Effector CD4-positive, alpha-beta T cell (primary cell): ENCODE measurements around the gene MINAR1.

Experiments
- DNase-seq: peaks from one replicate; pipeline ENCODE4 v3.0.0-alpha.2; 2020

MINAR1 gene

GRCh38 chr15:79432345-79433275 lies 474 bp downstream of the MINAR1 start:
- DNase-seq = no peak

- no peak for DNase-seq
Measured at GRCh38 chr15:79433276-79433990, 1.3 kb downstream of the MINAR1 start.

- no peak for DNase-seq
Measured at GRCh38 chr15:79434361-79434760, 2.2 kb downstream of the MINAR1 start.

GRCh38 chr15:79436037-79436780 lies 4.1 kb downstream of the MINAR1 start:
- DNase-seq = no peak

DNA sequence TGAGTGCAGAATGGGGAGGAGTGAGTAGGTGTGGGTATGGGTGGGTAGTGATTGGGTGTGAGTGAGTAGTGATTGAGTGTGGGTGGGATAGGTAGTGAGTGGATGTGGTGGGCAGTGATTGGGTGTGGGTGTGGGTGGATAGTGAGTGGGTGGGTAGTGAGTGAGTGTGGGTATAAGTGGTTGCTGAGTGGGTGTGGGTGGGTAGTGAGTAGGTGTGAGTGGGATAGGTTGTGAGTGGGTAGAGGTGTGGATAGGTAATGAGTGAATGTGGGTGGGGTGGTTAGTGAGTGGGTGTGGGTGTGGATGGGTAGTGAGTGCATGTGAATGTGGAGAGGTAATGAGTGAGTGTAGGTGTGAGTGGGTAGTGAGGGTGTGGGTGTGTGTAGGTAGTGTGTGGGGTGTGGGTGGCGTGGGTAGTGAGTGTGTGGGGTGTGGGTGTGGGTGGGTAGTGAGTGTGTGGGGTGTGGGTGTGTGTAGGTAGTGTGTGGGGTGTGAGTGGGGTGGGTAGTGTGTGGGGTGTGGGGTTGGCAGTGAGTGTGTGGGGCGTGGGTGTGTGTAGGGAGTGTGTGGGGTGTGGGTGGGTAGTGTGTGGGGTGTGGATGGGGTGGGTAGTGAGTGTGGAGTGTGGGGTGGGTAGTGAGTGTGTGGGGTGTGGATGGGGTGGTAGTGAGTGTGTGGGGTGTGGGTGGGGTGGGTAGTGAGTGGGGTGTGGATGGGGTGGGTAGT lies 5.3 kb downstream of the MINAR1 start:
- no peak for DNase-seq

DNA sequence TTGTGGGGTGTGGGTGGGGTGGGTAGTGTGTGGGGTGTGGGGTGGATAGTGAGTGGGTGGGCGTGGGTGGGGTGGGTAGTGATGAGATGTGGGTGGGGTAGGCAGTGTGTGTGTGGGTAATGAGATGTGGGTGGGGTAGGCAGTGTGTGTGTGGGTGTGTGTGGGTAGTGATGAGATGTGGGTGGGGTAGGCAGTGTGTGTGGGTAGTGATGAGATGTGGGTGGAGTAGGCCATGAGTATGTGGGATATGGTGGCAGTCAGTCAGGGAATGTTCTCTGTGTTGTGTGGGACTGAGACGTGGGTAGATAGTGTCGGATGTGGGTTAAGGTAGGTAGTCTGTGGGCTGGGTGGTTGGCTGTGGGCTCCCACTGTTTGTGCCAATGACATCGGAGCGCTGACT lies 7.1 kb downstream of the MINAR1 start:
- DNase-seq = no peak

DNA sequence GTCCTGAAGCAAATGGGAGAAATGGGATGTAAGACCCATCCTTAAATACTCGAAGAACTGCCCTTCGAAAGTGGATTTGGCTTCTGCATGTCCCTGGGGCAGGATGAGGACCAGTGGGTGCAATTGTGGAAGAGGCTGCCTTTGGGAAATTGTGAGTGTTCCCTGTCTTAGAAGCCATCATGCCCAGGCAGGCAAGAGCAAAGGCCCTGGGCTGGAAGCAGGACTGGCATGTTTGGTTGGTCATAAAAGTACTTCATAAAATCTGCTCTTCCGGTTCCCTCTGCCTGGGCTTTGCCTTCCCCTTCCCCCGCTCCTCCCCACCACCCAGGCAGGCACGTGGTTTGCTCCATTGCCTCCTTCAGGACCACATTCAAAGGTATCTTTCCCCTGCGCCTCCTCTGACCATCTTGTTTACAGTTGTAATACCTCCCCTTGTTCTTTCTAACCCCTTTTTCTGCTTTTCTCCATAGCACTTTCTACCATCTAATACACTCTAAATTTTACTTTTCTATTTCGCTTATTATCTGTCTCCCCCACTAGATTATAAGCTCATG lies 8.3 kb downstream of the MINAR1 start:
- DNase-seq = no peak

- no peak for DNase-seq
Measured at GRCh38 chr15:79442911-79443310, 10.8 kb downstream of the MINAR1 start.

- no peak for DNase-seq
Measured at GRCh38 chr15:79447060-79447459, 14.9 kb downstream of the MINAR1 start.

DNA sequence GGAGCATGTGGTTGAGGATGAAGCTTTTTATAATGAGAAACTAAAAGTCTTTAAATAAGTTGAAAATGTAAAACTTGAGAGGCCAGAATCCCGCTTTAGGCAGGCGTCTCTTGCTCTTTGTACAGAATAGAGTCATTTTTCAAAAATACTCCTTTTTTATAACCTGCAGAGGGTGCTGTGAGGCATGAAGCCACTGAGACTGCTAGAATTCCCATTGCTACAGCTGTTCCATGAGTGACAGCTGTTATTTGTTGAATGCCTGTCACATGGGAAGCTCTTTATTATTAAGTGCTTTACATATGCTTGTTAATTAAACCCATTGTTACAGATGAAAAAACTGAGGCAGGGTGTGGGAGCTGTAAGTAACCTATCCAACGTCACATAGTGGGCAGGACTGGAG lies 18.5 kb downstream of the MINAR1 start:
- no peak for DNase-seq

DNA sequence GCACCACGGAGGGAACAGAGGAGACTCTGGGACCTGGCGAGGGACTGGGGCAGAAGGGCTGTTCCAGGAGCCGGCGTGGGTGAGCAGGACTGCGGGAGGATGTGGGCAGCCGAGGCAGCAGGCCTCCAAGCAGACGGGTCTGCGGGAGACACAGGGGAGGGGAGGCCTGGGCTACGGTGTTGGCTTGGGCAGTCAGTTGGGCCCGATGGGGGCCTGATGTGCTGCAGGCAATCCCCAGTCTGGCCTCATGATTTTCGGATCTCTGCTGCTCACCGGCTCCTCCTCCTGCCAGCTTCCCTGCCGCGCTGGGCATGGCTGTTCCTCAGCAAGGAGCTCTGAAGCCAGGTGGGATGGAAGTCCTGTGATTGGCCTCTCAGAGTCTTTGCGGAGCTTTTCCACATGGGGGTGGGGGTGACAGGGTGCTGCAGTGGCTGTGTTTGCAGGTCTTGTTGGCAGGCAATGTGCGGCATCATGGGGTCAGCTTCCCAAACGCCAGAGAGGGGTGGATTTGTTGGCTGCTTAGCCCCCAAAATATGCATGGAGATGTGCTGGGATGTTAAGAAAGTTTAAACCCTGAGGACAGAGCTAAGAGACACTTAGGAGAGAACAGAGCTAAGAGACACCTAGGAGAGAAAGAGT lies 19.3 kb downstream of the MINAR1 start:
- no peak for DNase-seq

DNA sequence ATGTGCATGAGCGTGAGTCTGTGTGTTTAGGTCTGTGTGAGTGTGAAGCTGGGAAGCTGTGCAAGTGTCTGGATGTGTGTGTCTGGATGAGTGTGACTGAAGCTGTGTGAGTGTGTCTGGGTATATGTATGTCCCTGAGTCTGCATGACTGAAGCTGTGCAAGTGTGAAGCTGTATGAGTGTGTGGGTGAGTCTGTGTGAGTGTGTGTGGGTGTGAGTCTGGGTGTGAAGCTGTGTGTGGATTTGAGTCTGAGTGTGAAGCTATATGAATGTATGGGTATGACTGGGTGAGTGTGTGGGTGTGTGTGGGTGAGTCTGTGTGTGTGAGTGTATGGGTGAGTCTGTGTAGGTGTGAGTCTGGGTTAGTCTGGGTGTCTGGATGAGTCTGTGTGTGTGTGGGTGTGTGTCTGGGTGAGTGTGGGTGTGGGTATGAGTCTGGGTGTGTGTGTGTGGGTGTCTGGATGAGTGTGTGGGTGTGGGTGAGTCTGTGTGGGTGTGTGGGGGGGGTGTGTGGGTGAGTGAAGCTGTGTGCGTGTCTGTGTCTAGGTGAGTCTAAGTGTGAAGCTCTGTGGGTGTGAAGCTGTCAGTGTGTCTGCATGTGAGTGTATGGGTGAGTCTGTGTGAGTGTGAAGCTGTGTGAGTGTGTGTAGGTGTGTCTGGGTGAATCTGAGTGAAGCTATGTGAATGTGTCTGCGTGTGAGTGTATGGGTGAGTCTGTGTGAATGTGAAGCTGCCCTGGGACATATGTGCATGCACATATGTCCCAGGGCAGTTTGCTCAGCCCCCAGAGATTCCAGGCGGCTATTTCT lies 20.3 kb downstream of the MINAR1 start:
- DNase-seq = no peak

DNA sequence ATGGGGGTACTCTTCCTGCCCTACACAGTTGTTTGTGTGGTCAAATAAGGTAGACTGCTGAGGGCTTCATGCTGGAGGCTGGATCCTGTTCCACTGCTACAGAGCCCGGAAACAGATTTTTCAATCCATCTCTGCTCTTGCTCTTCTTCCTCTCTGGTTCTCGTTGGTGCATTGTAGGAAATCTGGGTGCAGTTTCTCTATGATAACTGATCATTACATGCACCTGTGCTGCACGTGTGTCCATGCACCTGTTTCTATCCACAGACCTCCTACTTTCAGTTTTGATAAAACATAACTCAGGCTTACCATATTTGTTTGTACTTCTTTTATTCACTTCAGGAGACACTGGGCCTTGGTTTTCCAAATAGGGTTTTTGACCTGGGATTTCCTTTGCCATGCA lies 21.3 kb downstream of the MINAR1 start:
- DNase-seq = no peak

DNA sequence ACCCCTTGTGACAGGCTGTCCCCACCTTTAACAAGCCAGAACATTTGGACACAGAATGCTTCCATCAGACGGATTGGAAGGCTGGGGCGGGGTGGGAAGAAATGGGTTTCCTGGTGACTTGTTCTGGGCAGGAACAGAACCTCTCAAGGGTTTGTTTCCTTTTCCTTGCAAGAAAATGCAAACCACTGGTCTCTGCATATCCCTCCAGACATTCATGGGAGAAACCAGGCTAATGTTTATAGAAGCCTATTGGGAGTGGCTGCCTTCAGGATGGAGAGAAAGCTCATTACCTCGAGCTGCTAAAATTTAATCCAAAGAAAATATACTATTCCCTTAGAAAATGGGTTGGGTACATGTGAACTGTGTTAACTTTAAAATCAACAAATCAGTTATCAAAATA lies 21.9 kb downstream of the MINAR1 start:
- no peak for DNase-seq

GRCh38 chr15:79455361-79455760 lies 23.2 kb downstream of the MINAR1 start:
- DNase-seq = no peak

- no peak for DNase-seq
Measured at GRCh38 chr15:79455943-79456342, 23.8 kb downstream of the MINAR1 start.

DNA sequence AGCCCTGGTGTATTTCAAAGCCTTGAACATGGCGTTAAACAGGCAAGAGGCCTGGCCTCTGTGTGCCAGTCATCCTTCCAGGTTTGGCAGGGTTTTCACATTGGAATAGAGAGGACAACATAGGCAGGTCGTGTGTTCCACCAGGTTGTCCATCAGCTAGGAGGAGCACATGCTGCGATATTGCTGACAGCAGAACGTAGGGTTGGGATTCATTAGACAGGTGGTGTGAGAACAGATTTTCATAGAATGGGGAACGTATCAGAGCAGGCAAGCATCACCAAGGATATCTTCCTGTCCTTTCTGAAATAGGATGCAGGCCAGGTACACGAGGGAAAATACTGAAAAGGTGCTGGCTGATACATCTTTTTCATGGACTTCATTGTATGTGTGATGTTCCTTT lies 26.4 kb downstream of the MINAR1 start:
- DNase-seq = no peak

DNA sequence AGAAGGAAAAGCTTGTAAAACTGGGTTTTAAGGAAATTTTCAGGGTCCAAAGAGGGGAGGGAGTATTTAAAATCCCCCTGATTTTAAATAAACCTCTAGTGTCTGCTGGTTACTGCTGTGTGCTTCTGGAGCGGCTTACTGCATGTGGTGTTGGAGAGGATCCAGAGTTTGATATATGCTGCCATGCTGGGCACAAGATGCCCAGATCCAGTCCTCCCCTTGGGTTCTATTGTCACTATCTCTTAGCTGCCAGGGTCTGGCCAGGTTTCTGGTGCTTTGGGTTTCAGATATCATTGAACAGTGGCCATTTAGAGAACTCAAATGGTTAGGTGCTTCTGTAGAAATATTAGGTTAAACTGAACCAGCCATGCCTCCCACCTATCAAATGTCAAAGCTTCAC lies 27.5 kb downstream of the MINAR1 start:
- DNase-seq = no peak

- no peak for DNase-seq
Measured at GRCh38 chr15:79463043-79463780, 31.1 kb downstream of the MINAR1 start.

DNA sequence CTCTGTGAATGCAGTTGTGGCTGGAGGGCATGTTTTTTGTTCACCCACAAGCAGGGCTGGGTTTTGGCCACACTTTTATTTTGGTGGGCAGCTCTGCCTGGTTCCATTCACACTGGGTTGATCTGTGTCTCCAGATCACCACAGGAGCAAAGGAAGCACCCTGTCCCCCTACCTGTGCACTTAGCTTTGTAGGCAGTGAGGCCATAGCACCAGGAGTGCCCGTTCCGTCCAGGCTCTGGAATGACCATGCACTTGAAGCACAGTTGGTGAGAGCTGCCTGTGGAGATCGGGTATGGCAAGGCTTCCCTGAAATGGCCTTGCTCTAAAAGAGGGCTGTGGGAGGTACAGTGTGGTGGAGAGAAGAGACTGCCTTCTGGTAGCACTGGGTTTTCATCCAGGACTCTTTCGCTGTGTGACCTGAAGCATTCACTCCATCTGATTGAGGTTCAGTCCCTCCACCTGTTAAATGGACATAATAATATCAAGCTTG lies 31.7 kb downstream of the MINAR1 start:
- DNase-seq = no peak
